Suprapubic skin (tissue), 4 donors: Measurements from ENCODE around the gene DIAPH2. TPM values are rescaled to one million over a fixed set of nuclear protein-coding genes. Genes with fewer than 3 reads are reported as not detected.

ENCODE experiments used
- DNase-seq, 2 donors: peaks; one replicate each; pipeline ENCODE4 v3.0.0-alpha.2; 2019; ENCODE audit warnings: low spot score in 2 of 2
- H3K27ac ChIP-seq: fragments of 200-600 bp; sonication (generic); one replicate; pipeline ENCODE4 v1.5.1; 2019
- H3K27me3 ChIP-seq: fragments of 200-600 bp; sonication (generic); one replicate; pipeline ENCODE4 v1.5.1; 2019
- H3K36me3 ChIP-seq: fragments of 200-600 bp; sonication (generic); one replicate; pipeline ENCODE4 v1.5.1; 2019
- H3K4me1 ChIP-seq: fragments of 200-600 bp; sonication (generic); one replicate; pipeline ENCODE4 v1.5.1; 2019
- H3K4me3 ChIP-seq: fragments of 200-600 bp; sonication (generic); one replicate; pipeline ENCODE4 v1.5.1; 2019; ENCODE audit warnings: mild to moderate bottlenecking
- H3K9me3 ChIP-seq: fragments of 200-600 bp; sonication (generic); one replicate; pipeline ENCODE4 v1.5.1; 2019
- CTCF ChIP-seq, 2 donors: fragments of 200-600 bp in 1 of 2; fragments of 450-650 bp in 1 of 2; sonication (generic) in 1 of 2; IDR thresholded peaks; one replicate each; pipeline ENCODE4 v1.5.1; 2016 to 2019; ENCODE audit warnings: antibody characterized with exemption in 2 of 2, mild to moderate bottlenecking in 1 of 2, moderate library complexity in 1 of 2
- EP300 ChIP-seq: sonication (generic); formaldehyde crosslinking; IDR thresholded peaks from one replicate; pipeline ENCODE4 v1.6.1; 2017; ENCODE audit warnings: antibody characterized with exemption
- POLR2A ChIP-seq, 2 donors: fragments of 450-650 bp; IDR thresholded peaks; one replicate each; pipeline ENCODE4 v1.6.1; 2017; ENCODE audit warnings: antibody characterized with exemption in 2 of 2, mild to moderate bottlenecking in 2 of 2, moderate library complexity in 2 of 2
- POLR2AphosphoS5 ChIP-seq, 3 donors: sonication (generic); formaldehyde crosslinking; IDR thresholded peaks; one replicate each; pipeline ENCODE4 v1.6.1; 2017; ENCODE audit warnings: antibody characterized with exemption in 3 of 3
- WGBS: methylation state at CpG from one replicate; pipeline ENCODE4 v1.1.5; 2018; 5-methylcytosine and 5-hydroxymethylcytosine counted together
- total RNA-seq, 4 donors: library from RNA; depleted of rRNA; stranded (reverse); fragments of >200 nt; gene quantifications; one replicate each; pipeline ENCODE4 v1.1.0, GENCODE V29; 2016

The DIAPH2 gene
- total RNA-seq, 4 donors from 2014 or later: 17.5 to 38.7 (median 18.6) TPM

DNA sequence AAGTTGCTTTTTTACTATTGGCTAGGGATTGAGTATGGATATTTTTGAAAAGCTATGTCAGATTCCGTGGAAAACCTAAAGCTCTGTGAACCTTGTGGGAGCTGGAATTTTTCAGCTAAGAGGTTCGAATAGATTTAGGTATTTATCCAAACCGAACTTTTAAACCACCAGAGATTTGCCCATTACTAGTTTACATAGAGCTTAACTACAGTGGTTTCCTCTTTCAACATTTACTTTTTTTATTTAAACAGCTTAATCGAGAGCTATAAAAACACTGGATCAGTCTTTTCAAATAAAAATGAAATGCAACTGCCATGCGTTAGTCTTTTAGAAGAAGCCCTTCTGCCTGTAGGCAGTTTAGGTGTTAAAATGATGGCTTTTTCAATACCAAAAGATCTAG is 576.0 kb downstream of the DIAPH2 start:
- Histone ChIP-seq H3K4me1 (no peaks in the 10 kb centered on the region), H3K9me3 (no peaks in the 10 kb centered on the region), H3K27ac (no peak overlapping the region), H3K27me3 (no peaks in the 10 kb centered on the region), H3K36me3 (no peaks in the 10 kb centered on the region), H3K4me3 (no peak overlapping the region)
- WGBS: 82% methylated on average over 5 of the region's 5 CpGs
- no peak for TF ChIP-seq EP300
- no peak for TF ChIP-seq CTCF (IDR thresholded peaks at IDR 0.05)
- TF ChIP-seq POLR2A (IDR thresholded peaks at IDR 0.05): no peak
- TF ChIP-seq POLR2AphosphoS5 (IDR thresholded peaks at IDR 0.05): no peak
- no peak for DNase-seq

DNA sequence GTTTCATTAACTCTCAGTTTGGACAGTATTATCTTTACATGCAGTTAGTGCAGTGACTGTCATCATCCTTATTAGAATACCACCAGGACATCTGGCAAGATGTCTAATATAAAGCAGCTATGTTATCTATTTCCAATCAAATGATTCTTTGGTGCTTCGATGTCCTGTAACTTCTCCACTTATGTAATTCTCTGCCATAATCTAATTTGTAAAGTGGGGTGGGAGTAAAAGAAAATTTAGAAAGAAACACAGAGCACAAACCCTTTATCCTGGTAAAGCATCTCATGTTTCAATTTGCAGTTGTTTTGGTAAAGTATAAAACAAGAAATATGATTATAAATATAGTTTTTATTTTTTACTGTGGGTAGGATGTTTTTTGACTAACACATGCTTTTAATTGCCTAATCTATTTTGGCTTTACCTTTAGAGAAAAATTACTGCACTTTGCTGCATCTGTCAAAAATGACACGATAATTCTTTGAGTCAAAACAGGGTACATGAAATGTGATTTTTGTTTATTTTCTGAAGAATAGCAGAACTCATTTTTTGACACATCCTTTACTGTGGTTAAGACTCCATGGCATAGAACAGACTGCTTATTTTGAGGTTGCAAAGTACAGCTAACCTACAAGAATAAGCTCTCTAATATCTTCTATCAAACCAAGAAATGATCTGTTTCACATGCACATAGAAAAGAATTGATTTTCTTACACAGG is 581.9 kb downstream of the DIAPH2 start:
- Histone ChIP-seq H3K27me3 (no peaks in the 10 kb centered on the region), H3K4me1 (peaks cover 3% of the 10 kb centered on the region), H3K36me3 (no peaks in the 10 kb centered on the region), H3K9me3 (no peaks in the 10 kb centered on the region), H3K4me3 (no peak overlapping the region), H3K27ac (no peak overlapping the region)
- TF ChIP-seq EP300: no peak
- no peak for TF ChIP-seq CTCF (IDR thresholded peaks at IDR 0.05)
- TF ChIP-seq POLR2A (IDR thresholded peaks at IDR 0.05): no peak
- TF ChIP-seq POLR2AphosphoS5 (IDR thresholded peaks at IDR 0.05): no peak
- DNase-seq: no peak
- 69% methylated on average over 2 of the region's 2 CpGs for WGBS

- Histone ChIP-seq H3K27me3 (no peaks in the 10 kb centered on the region), H3K4me3 (no peak overlapping the region), H3K27ac (no peak overlapping the region), H3K9me3 (no peaks in the 10 kb centered on the region), H3K36me3 (no peaks in the 10 kb centered on the region), H3K4me1 (peaks cover 3% of the 10 kb centered on the region)
- WGBS: 42% methylated on average over 4 of the region's 4 CpGs
- no peak for DNase-seq
- TF ChIP-seq CTCF (IDR thresholded peaks at IDR 0.05) (no peak), POLR2A (IDR thresholded peaks at IDR 0.05) (no peak), EP300 (no peak), POLR2AphosphoS5 (IDR thresholded peaks at IDR 0.05) (no peak)
These were observed 582.9 kb downstream of the DIAPH2 start for GRCh38 chrX:97267396-97268181.

DNA sequence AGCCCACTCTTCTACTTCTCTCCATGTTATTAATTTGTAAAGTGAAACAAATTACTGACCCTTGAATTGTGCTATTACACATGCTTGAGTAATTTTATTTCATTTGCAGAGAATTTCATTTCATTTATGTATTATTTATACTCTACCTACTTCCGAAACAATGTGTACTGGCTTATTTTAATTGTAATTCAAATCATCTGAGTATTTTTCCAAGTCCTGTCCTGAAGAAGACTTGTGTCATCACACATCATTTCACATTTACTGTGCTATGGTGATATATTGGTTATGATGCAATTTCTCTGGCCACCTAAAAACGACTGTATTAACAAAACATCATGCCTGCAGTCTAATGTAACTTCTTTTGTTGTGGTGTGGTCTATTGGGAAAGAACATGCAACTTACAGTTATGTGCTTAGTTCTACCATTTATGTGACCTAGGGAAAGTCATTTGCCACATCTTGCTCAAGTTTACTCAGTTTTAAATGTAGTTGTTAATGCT is 583.6 kb downstream of the DIAPH2 start:
- Histone ChIP-seq H3K27ac (no peak overlapping the region), H3K4me3 (no peak overlapping the region), H3K27me3 (no peaks in the 10 kb centered on the region), H3K9me3 (no peaks in the 10 kb centered on the region), H3K36me3 (no peaks in the 10 kb centered on the region), H3K4me1 (peaks cover 3% of the 10 kb centered on the region)
- TF ChIP-seq EP300: no peak
- no peak for TF ChIP-seq POLR2AphosphoS5 (IDR thresholded peaks at IDR 0.05)
- TF ChIP-seq CTCF (IDR thresholded peaks at IDR 0.05): no peak
- TF ChIP-seq POLR2A (IDR thresholded peaks at IDR 0.05): no peak
- 58% methylated on average over 2 of the region's 2 CpGs for WGBS
- no peak for DNase-seq

- WGBS: 96% methylated on average over 9 of the region's 9 CpGs
- DNase-seq: no peak
- Histone ChIP-seq H3K27ac (no peak overlapping the region), H3K9me3 (no peaks in the 10 kb centered on the region), H3K4me1 (no peaks in the 10 kb centered on the region), H3K4me3 (no peak overlapping the region), H3K36me3 (no peaks in the 10 kb centered on the region), H3K27me3 (no peaks in the 10 kb centered on the region)
- TF ChIP-seq CTCF (IDR thresholded peaks at IDR 0.05) (no peak), POLR2A (IDR thresholded peaks at IDR 0.05) (no peak), EP300 (no peak), POLR2AphosphoS5 (IDR thresholded peaks at IDR 0.05) (no peak)
These were observed 599.9 kb downstream of the DIAPH2 start for GRCh38 chrX:97284531-97284930.
